Osteocyte (in vitro differentiated cells): ENCODE data around the gene RAD51B. TPM values are rescaled to one million over a fixed set of nuclear protein-coding genes. Genes with fewer than 3 reads are reported as not detected.

Source experiments
- DNase-seq: peaks from one replicate; pipeline ENCODE4 v3.0.0; 2021; ENCODE audit warnings: mixed read lengths; ENCODE audit not compliant: unreplicated experiment; ENCODE audit errors: extremely low spot score
- H3K27ac Mint-ChIP-seq: one replicate; pipeline ENCODE4 v1.8.0; 2021; ENCODE audit warnings: mild to moderate bottlenecking, mixed read lengths; ENCODE audit not compliant: unreplicated experiment
- H3K27me3 Mint-ChIP-seq: one replicate; pipeline ENCODE4 v1.8.0; 2021; ENCODE audit warnings: mixed read lengths; ENCODE audit not compliant: unreplicated experiment
- H3K36me3 Mint-ChIP-seq: one replicate; pipeline ENCODE4 v1.8.0; 2021; ENCODE audit warnings: mixed read lengths; ENCODE audit not compliant: unreplicated experiment
- H3K4me1 Mint-ChIP-seq: one replicate; pipeline ENCODE4 v1.8.0; 2021; ENCODE audit warnings: mixed read lengths; ENCODE audit not compliant: unreplicated experiment
- H3K4me3 Mint-ChIP-seq: one replicate; pipeline ENCODE4 v1.8.0; 2021; ENCODE audit warnings: mild to moderate bottlenecking, moderate library complexity, mixed read lengths; ENCODE audit not compliant: unreplicated experiment
- H3K9me3 Mint-ChIP-seq: one replicate; pipeline ENCODE4 v1.8.0; 2021; ENCODE audit warnings: mixed read lengths; ENCODE audit not compliant: unreplicated experiment
- CTCF ChIP-seq: fragments of 200-600 bp; sonication (generic); IDR thresholded peaks from 2 replicates; pipeline ENCODE4 v1.5.0; 2021; ENCODE audit warnings: antibody characterized with exemption, mild to moderate bottlenecking, moderate library complexity
- total RNA-seq: library from RNA; stranded (reverse); gene quantifications from 2 replicates; pipeline ENCODE4 v1.2.1, GENCODE V29; 2021

Gene RAD51B
- total RNA-seq, 1 donor from 2014 or later: 12.7 TPM

GRCh38 chr14:68716698-68717097 lies 897.1 kb downstream of the RAD51B start:
- Mint-ChIP-seq H3K36me3 (no peaks in the 10 kb centered on the region), H3K4me1 (peaks cover 14% of the 10 kb centered on the region), H3K9me3 (peaks cover 3% of the 10 kb centered on the region), H3K27me3 (no peaks in the 10 kb centered on the region), H3K27ac (no peak overlapping the region), H3K4me3 (no peak overlapping the region)
- no peak for TF ChIP-seq CTCF
- no peak for DNase-seq

- Mint-ChIP-seq H3K27me3 (no peaks in the 10 kb centered on the region), H3K27ac (no peak overlapping the region), H3K9me3 (peaks cover 3% of the 10 kb centered on the region), H3K4me1 (peaks cover 20% of the 10 kb centered on the region), H3K36me3 (no peaks in the 10 kb centered on the region), H3K4me3 (no peak overlapping the region)
- peak; percentile 43 for TF ChIP-seq CTCF
- no peak for DNase-seq
These were observed 898.7 kb downstream of the RAD51B start for GRCh38 chr14:68718023-68718990.

- Mint-ChIP-seq H3K4me3 (no peak overlapping the region), H3K27ac (no peak overlapping the region), H3K9me3 (peaks cover 3% of the 10 kb centered on the region), H3K27me3 (no peaks in the 10 kb centered on the region), H3K4me1 (peaks cover 20% of the 10 kb centered on the region), H3K36me3 (no peaks in the 10 kb centered on the region)
- DNase-seq: no peak
- TF ChIP-seq CTCF: no peak
These were observed 900.2 kb downstream of the RAD51B start for GRCh38 chr14:68719634-68720384.

DNA sequence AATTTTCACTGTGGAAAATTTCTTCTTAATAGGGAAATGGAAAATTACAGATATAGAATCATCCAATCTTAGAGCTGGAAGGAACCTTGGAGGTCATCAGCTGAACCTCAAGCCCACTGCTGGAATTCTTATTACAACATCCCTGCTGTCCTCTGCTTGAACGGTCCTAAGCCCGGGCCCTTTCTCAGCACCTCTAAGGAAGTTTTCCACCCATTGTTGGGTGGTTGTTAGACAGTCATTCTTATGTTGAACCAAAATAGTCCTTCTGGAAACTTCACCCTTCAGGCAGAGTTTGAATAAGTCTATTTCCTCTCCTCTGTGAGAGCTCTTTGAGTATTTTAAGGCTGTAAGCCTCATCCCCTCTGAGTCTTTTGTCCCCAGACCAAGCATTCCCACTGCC lies 902.6 kb downstream of the RAD51B start:
- Mint-ChIP-seq H3K36me3 (no peaks in the 10 kb centered on the region), H3K4me3 (no peak overlapping the region), H3K27ac (no peak overlapping the region), H3K27me3 (no peaks in the 10 kb centered on the region), H3K4me1 (peaks cover 14% of the 10 kb centered on the region), H3K9me3 (no peaks in the 10 kb centered on the region)
- no peak for TF ChIP-seq CTCF
- no peak for DNase-seq
